Pulmonary artery endothelial cell (primary cell): Measurements from ENCODE around the gene OR4C45. TPM values are rescaled to one million over a fixed set of nuclear protein-coding genes. Genes with fewer than 3 reads are reported as not detected.

ENCODE experiments used
- total RNA-seq: library from RNA; depleted of rRNA; stranded (reverse); fragments of >200 nt; gene quantifications from 2 replicates; pipeline ENCODE4 v1.2.3, GENCODE V29; 2014

The OR4C45 gene
- total RNA-seq, 1 donor from 2014 or later, result not detected

Other genes with a start within 250 kb of the OR4C45 start
- not detected in 2 replicates for gene OR4C13, start 80.5 kb upstream of the OR4C45 start, total RNA-seq
- not detected in 2 replicates for gene OR4C12, start 50.3 kb upstream of the OR4C45 start, total RNA-seq